Erythroblast (primary cell): ENCODE results near the gene ESRRA.

Experiments
- GATA1 ChIP-seq: IDR thresholded peaks from 2 replicates; pipeline ENCODE4 v1.6.1; 2011; ENCODE audit warnings: low read depth, mild to moderate bottlenecking, control low read depth, low read length, moderate library complexity
- POLR2A ChIP-seq: IDR thresholded peaks from 2 replicates; pipeline ENCODE4 v1.6.1; 2011; ENCODE audit warnings: mild to moderate bottlenecking, low read length

DNA sequence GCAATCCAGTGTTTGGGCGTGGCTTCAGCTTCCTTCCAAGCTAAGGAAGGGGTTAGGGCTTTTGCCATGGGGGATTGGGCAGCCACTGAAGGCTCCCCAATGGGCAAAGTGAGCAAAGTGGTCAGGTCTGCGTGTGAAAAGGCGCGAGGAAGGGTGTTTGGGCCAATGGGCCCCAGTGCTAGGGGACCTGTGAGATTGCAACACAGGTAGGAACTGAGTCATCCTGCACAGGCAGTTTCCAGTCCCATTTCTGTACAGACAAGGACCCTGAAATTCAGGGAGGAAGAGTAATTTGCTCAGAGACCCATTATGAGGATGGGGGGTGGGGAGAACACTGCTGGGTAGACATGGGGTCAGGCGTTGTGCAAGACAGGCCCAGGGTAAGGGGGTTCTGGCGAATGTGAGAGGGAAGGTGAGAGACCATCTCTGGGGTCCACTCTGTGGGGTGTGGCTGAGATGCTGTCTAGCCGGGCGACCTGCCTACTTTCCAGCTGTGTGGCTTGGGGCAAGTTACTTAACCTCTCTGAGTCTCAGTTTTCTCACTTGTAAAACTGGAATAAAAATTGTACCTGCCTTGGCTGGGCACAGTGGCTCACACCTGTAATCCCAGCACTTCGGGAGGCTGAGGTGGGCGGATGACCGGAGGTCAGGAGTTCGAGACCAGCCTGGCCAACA is 42.0 kb downstream of the ESRRA start:
- no peak for TF ChIP-seq POLR2A
- TF ChIP-seq GATA1: no peak
